Measurements from ENCODE around the gene ATP5F1D.
A peak's percentile ranks its signal among the peaks of the same experiment; 100 is the strongest.

ATP5F1D gene

DNA sequence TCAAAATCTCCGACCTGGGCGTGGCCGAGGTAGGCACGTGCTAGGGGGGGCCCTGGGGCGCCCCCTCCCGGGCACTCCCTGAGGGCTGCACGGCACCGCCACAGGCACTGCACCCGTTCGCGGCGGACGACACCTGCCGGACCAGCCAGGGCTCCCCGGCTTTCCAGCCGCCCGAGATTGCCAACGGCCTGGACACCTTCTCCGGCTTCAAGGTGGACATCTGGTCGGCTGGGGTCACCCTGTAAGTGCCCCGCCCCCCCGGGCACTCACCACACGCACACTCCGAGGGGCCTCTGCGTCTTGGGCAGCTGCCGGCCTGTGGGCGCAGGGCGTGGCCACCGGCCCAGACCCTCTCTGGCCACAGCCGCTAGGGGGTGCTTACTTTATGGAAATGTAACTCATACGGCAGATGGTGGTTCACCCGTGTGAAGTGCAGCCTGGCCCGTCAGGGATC, 21.0 kb upstream of the ATP5F1D start:
- DNase-seq: no peak

DNA sequence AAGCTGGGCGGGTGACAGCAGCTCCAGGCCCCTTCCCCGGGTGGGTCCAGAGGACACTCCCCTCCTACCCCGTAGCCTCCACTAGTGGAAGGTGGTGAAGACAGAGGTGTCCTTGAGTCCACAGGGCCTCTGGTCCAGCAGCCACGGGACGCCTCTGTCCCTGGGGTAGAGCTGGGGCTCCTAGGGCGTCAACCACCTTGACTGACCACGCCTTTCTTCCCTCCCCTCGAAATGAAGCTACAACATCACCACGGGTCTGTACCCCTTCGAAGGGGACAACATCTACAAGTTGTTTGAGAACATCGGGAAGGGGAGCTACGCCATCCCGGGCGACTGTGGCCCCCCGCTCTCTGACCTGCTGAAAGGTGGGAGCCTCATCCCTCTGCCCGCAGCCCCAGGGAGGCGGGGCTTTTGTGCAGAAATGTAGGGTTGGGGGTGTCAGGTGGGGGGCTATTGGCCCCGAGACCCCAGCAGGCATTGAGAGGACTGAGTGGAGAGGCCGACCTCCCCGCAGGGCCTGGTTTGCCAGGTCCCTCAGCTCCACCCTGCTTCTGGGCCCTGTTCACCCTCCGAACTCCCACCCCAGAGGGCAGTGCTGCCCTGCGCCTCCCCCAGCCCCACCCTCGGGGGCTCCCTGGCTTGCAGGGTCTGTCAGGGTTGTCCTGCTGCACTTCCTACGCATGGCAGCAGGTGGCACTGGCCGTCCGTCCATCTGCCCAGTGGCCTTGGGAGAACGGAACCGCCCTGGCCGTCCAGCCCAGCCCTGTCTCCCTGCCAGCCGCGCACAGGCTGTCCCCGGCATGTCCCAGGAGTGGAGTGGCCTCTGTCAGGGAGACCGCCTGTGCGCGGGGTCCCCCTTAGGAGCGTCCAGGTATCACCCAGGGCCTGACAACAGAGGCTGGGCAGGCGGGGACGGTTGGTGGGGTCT, 20.3 kb upstream of the ATP5F1D start:
- DNase-seq: peak in 49 of 58 donors; percentile 14 to 73 (median 49)

DNA sequence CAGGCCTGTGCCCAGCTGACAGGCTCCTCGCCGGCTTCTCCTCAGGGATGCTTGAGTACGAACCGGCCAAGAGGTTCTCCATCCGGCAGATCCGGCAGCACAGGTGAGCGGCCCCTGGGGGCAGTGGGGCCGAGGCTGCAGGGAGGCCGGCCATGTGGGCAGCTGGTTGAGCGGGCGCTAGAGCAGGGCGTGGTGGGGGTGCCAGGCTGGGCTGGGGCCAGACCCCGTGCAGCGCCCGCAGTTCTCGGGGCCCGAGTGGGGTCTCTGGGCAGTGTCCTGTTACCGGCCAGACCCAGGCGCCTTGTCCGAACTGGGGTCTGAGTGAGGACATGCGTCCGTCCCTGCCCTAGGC, 19.7 kb upstream of the ATP5F1D start:
- DNase-seq: no peak

DNA sequence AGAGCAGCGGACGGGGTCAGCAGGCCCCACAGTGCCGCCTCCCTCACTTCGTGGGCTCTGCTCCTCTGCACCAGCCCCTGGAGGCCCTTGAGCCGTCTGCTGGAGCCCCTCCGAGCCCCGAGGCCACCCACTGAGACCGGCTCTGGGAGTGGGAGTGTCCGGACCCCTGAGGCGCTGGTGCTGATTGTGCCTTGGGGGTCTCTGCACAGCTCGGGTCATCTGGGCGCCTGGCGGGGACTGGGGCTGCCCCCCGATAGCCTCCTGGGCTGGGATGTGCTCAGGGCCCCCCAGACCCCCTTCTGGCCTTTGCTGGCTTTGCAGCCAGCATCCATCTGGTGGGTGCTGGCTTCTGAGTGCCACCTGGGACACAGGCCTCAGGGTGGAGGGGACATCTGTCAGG, 19.2 kb upstream of the ATP5F1D start:
- no peak for DNase-seq

DNA sequence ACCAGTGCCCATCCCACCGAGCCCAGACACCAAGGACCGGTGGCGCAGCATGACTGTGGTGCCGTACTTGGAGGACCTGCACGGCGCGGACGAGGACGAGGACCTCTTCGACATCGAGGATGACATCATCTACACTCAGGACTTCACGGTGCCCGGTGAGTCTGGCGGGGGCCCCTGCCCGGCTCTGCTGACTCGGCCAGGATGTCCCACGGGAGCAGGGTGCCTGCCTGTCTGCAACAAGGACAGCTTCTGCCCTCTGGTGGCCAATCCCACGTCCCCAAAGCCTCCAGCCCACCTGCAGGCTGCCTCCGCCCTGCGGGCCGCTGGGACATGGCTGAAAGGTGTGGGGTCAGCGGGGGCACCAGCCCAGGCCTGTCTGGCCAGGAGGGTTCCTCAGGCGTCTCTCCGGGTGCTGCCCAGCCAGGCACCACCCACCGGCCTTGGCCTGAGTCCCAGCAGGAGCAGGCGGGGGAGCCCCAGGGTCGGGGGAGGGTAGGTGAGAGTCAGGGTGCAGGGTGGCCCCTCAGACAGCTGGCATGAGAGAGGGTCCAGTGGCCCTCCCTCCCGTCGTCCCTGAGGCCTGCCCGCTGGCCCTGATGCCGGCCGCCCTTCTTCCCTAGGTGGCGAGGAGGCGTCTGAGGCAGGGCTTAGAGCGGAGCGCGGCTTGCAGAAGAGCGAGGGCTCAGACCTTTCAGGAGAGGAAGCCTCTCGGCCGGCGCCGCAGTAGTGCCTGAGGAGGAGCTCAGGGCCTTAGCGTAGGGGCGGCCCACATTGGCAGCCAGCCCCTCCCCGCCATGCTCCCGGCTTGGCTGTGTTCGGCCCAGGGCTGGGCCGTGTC, 18.3 kb upstream of the ATP5F1D start:
- DNase-seq: no peak

DNA sequence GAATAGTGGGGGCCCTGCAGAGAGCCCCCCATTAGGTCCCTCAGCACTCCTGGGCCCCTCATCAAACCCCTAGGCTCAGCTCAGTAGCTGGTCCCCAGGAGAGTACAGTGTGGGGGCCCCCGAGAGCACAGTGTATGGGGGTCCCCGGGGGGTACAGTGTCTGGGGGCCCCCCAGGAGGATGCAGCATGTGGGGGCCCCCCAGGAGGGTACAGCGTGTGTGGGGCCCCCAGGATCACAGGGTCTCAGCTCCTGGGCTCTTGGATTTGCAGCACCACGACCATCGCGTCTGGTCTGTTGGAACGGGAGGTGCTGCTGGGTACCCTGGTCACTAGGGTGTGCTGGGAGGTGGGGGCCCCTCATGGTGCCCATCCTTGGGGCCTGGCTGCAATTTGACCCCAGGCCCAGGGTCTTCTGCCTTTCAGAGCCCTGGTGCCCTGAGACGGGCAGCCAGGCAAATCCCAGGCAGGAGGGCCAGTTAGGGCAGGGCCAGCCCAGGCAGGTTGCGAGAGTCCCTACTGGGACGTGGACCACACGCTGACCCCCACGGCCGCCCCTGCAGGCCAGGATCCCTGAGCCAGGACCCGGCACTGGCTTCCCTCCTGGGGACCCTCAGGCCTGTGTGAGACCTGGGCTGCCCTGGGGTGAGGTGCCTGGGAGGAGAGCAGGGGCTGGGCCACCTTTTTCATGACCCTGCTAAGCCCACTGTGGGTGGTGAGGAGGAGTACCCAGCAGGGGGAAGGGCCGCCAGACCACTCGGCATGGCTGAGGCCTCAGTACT, 17.3 kb upstream of the ATP5F1D start:
- no peak for DNase-seq

DNA sequence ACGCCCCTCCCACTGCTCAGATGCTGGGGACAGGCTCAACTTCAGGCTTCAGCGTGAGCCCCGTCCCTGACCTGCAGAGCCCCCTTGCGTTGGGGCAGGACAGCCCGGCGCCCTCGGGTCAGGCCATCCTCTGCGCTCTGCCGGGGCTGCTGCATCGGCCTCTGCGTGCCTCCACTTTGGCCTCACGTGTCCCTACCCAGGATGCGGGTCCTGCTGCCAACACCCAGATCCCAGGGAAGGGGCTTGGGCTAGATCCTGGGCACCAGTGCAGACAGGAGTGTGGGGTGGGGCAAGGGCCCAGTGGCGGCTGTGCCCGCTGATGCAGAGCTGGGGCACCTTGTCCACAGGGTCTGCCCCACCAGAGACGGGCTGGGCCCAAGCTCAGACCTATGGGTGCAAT, 16.7 kb upstream of the ATP5F1D start:
- DNase-seq: no peak

DNA sequence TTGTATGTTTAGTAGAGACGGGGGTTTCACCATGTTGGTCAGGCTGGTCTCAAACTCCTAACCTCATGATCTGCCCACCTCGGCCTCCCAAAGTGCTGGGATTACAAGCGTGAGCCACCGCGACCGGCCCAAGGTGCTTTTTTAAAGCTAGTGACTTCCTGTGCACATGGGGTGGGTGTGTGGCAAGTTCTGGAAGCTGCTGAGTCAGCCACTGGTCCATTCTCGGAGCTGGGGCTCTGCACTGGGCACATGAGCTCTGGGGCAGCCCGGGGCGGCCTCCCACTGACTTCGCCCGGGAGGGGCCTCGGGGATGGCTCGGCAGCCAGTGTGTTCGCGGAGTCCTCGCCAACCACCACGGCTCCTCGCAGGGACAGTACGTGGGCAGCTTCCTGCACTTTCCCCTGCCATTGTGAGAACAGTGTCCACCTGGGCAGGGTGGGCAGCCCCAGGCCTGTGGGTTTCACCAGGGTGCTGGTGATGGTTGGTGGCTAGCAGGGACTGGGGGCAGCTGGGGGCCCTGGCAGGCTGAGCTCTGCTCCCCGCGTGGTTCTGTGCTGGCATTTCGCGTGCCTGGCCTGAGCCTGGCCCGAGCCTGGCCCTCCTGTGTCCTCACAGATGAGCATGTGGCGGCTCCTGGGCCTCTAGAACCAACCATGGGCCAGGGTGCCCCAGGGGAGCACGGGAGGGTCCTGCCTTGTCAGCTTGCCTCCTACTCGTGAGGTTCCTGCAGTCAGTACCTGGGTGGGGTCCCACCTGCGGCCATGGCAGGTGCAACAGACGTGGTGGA, 15.9 kb upstream of the ATP5F1D start:
- no peak for DNase-seq

DNA sequence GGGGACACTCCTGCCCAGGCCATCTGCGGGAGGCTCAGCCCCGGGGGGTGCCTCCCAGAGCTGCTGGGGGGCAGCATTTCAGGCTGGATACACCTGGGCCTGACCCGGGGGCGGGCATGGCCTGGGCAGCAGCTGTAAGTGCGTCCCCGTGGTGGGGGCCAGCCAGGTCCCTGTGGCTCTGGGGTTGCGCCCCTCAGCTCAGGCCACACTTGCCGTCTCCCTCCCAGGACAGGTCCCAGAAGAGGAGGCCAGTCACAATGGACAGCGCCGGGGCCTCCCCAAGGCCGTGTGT, 15.4 kb upstream of the ATP5F1D start:
- DNase-seq: no peak

DNA sequence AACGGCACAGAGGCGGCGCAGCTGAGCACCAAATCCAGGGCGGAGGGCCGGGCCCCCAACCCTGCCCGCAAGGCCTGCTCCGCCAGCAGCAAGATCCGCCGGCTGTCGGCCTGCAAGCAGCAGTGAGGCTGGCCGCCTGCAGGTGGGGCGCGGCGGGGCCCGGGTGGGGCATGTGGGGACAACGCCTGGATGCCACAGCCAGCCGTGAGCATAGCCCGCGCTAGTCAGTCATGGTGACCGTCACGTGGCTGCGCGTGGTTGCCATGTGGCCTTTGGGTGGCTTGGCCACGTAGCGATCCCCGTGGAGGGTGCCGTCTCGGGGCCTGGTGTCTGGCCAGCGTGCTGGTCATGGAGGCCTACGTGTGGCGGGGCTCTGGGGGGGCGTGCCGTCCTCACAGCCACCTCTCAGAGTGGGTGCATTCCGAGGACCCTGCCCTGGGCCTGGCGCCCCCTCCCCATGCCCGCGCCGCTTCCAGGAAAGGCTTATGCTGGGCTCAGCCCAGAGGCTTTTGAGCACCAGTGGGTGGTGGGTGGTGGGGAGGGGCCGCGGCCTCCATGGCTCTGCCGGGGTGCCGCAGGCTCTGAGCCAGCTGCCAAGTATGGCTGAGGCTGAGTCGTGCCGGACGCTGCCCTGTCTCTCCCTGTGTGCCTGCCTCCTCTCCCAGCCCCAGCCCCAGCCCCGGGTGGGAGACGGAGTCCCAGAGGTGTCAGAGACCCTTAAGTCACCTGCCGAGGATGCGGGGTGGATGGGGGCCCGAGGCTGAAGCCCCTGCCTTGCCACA, 14.8 kb upstream of the ATP5F1D start:
- DNase-seq: no peak

DNA sequence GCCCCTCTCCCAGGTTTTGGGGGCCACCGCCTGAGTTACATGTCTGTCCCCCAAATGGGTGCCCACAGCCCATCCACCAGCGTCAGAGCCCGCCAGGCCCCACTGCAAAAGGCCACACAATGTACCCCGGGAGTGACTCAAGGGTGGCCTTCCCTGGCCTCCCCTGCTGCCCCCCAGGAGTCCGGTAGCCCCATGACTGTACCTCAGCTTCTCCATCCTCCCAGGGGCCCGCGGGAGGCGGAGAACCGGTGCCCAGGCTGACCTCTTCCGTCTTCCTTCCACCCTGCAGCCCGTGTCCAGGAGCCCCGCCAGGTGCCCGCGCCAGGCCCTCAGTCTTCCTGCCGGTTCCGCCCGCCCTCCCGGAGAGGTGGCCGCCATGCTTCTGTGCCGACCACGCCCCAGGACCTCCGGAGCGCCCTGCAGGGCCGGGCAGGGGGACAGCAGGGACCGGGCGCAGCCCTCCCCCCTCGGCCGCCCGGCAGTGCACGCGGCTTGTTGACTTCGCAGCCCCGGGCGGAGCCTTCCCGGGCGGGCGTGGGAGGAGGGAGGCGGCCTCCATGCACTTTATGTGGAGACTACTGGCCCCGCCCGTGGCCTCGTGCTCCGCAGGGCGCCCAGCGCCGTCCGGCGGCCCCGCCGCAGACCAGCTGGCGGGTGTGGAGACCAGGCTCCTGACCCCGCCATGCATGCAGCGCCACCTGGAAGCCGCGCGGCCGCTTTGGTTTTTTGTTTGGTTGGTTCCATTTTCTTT, 14.1 kb upstream of the ATP5F1D start:
- no peak for DNase-seq

DNA sequence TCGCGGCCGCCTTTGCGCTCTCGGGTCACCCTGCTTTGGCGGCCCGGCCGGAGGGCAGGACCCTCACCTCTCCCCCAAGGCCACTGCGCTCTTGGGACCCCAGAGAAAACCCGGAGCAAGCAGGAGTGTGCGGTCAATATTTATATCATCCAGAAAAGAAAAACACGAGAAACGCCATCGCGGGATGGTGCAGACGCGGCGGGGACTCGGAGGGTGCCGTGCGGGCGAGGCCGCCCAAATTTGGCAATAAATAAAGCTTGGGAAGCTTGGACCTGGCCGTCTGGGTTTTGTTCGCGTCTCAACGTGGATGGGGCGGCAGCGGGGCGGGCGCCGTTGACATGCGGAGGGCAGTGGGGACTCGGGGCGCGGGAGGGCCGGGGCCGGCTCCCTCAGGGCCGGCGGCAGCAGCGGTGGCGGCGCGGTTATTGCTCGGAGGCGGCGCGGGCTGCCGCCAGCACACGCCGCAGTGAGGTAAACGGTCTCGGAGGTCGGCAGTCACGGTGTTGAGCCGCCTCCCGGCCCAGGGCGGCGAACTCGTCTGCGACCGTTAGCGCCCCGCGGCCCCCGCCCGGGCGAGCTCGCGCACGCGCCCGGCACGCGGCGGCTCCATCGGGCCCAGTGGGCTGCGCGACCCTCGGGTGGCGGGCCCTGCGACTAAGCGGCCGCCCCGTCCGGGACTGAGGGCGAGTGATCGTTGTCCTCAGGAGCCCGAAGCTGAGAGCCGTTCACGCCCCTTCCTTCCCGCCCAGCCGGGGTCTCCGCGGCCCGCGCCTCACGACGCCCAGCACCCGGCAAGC, 13.2 kb upstream of the ATP5F1D start:
- no peak for DNase-seq

DNA sequence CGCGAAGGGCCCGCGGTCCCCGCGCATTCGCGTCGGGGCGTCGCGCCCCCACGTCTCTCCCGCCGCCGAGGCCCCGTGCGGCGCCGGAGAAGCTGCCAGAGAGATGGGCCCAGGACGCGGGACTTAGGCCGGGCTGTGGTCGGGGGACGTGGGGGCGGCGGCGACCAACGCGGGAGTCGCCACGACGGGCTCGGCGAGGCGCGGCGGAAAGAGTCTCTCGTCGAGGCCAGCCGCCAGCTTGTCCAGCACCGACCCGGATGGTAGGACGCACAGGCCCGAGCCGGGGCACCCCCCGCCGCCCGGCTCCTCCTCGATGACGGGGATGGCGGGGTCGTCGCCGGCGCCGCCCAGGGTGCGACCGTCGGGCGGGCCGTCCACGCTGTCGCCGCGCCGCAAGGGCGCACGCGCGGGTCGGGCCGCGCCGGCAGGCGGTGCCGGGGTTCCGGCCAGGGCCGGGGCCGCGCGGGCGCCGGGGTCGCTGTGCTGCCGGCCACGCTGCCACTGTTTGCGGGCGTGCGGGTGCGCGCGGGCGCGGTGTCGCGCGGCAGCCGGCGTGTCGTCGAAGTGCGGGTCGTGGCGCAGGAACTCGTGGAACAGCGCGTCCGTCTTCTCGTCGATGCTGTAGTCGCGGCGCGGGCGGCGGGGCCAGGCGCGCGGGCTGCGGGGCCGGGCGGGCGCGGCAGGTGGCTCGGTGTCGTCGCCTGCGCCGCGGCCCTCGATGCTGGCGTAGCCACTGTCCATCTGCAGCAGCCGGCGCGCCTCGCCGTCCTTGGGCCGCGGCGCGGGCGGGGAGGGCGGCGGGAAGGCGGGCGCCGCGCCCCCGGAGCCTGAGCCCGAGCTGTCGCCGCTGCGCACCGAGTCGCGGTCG, 12.3 kb upstream of the ATP5F1D start:
- no peak for DNase-seq

DNA sequence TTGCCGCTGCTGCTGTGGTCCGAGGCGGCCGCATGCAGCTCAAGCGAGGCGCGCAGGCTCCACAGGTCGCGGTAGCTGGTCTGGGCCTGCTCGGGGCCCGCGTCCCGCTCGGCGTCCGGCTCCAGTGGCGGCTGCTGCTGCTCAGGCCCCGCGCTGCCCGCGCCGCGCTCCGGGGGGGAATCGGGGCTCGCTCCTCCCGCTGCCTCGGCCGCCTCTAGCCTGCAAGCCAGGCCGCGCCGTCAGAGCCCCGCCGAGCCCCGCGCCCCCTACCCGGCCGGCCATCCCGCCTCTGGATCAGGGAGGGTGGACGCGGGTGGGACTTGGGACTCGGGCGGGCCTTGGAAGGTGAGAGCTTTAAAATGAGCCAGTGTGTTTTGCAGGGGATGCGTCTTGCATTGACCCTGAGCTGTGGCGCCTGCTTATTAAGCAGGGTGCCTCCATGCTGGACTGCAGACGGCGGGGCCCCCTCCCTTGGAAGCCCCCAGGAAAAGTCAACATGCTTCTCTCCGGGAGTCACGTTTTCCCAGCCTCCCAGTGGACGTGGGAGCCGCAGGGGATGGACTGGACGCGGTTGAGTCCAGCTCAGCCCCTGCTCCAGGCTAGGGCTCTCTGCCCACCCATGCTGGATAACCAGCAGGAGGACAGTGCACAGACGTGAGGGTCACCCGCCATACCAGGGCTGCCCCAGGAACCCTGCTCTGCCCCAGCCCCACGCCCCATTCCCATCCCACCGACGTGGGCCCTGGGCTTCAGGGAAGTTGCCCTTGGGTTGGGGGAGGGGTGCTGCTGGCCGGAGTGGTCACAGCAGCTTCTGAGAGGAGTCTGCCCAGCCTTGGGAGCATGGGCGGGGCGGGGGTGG, 11.4 kb upstream of the ATP5F1D start:
- DNase-seq: no peak

DNA sequence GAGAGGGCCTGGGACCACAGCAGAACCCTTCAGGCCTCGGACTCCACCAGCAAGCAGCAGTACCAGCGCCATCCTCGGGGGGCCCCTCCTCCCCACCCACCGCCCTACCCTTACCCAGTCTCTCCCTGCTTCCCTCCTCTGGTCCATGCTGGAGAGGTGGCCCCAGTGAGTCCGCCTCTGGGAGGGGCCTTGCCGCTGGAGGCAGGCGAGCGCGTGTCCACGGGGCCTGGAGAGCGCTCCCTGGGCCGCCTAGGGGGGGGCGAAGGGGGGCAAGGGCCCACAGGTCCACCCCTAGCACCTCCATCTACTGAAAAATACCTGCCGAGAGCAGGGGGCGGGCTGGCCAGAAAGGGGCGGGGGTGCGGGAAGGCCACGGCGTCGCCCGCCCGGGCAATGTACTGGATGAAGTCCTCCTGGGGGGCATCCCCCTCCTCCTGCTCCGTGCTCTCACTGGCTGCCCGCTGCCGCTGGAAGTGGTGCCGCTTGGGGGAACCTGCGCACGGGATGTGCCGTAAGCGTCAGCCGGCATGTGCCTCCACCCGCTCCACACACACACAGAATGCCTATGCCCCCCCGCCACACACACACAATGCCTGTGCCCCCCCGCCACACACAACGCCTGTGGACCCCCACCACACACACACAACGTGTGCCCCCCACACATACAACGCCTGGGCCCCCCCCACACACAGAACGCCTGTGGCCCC, 10.6 kb upstream of the ATP5F1D start:
- no peak for DNase-seq
